HG03135 (cell line): ENCODE measurements around the gene ZFP36L2.

ENCODE experiments used
- ATAC-seq: cut with Tn5 transposase; IDR thresholded peaks from one replicate; pipeline ENCODE4 v1.9.1; 2021; ENCODE audit warnings: mild to moderate bottlenecking, moderate library complexity; ENCODE audit not compliant: unreplicated experiment

ZFP36L2 gene

DNA sequence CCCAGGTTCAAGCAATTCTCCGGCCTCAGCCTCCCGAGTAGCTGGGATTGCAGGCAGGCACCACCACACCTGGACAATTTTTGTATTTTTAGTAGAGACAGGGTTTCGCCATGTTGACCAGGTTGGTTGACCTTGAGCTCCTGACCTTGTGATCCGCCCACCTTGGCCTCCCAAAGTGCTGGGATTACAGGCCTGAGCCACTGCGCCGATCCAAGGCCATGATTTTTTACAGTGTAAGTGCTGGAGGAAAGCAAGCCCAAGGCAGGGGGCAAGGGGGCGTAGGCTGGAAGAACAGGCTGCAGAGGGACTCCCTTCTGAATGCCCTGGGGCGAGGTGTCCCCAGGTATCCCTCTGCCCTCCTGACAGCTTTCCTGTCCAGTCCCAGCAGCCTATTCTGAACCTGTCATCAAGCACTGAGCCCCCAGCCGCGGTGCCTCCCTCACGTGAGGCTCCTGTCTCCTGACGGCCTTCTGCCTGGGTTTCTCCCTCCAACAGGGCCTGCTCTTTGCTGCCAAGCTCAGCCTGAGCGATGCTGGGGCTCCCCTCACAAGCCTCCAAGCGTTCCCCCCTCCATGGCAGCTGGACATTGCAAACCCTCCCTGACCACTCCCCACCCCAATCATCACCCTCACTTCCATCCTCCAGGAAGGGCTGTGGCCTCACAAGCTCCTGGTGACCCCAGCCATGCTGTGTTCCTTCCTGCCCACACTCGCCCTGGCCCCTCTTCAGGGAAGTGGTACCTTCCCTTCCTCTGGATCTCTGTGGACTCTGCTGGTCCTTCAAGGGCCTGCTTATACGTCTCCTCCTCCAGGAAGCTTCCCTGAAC, 37.6 kb downstream of the ZFP36L2 start:
- ATAC-seq = no peak

DNA sequence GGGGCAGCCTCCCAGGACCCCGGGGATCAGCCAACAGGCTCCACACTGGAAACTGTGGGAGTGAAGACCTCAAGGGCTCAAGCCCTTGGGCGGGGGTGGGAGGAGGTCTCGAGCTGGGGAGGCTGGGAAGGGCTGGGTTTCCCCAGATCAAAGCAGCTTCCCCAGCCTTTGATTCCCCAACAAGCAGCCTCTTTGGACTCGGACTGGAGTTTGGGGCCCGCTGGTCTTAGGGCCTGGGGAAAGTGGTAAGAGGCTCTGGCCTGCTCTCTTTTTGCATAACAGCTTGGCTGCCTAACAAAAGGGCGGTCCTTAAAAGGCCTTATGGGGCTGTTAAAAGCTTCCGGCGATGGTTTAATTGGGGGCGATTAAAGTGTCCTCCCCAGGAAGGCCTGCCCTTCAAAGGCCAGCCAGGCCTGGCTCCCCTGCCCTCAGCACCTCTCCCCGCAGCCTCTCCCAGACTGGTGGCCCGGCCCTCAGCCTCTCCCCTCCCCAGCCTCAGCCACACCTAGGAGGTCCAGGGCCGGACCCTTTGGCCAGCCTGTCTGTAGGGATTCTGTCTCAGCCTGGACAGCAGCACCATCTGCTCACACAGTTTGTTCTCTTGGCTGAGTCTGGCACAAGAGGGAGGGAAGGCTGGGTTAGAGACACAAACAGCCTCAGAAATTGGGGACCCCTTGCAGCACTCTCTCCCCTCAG, 39.6 kb downstream of the ZFP36L2 start:
- no peak for ATAC-seq

DNA sequence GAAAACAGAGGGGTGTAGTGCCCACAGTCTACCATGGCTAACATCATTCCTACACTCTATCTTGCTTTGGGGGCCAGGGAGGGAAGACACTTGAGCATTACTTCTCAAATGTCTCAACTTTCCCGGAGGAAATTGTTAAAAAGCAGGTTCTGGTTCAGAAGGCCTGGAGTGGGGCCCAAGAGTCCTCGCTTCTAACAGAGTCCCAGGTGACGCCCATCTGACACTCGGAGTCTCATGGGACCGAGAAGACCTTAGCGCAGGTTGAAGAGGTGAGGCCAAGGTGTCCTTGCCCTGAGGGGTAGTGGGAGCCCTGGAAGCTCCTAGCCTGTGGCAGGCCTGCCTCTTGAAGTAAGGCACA, 40.1 kb downstream of the ZFP36L2 start:
- no peak for ATAC-seq

DNA sequence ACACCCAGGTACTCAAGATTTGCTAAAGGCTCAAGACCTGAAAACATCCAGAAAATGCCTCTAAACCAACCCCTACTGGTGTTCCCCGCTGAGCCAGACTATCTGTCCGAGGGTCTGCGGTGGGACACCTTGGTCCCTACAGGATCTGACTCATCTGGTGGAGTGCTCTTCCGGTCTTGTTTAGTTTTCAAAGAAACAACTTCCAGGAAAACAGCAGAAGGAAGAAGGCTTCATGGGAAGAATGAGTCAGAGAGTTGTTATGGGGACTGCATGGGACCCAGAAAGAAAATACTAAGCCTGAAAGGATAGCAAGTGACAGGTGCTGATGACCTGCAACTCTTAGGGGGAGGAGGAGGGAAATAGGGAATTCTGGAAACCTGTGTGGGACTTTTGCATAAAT, 41.3 kb downstream of the ZFP36L2 start:
- ATAC-seq = no peak

DNA sequence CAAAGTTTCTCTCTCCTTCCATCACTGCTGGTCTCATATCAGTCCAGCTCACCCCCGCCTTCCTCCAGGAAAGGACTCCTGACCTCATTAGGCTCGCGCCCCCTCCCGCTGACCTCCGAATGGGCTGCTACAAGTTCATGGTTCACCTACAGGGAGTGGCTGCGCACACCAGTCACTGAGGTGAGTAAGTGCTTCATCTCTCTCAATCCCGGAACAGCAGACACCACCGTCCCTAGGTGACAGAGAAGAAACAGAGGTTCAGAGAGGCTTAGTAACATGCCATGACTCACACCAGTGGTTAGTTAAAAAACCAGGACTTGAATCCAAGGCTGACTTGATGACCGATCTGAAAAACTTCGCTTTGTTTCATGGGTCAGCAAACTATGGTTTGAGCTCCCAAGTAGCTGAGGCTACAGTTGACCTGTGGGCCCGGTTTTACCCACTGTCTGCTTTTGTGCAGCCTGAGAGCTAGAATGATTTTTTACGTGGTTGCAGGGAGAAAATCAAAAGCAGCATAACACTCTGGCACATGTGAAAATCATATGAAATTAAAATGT, 42.0 kb downstream of the ZFP36L2 start:
- no peak for ATAC-seq

DNA sequence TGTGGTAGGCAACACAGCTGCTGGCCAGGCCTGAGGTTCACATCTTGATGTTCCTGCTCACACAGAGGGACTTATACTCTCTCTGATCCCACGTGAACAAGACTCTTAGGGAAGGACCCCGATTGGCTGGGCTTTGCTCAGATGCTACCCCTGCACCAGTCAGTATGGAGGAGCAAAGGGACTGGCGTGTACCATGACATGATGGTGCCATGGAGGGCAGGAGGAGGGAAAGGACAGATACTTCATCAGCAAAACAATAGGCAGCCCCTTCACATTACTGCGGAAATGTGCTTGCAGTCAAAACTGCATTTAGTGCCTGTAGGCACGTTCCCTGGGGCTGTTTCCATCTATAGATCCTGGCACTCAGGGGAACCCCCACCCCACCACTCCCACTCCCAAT, 42.7 kb downstream of the ZFP36L2 start:
- no peak for ATAC-seq

DNA sequence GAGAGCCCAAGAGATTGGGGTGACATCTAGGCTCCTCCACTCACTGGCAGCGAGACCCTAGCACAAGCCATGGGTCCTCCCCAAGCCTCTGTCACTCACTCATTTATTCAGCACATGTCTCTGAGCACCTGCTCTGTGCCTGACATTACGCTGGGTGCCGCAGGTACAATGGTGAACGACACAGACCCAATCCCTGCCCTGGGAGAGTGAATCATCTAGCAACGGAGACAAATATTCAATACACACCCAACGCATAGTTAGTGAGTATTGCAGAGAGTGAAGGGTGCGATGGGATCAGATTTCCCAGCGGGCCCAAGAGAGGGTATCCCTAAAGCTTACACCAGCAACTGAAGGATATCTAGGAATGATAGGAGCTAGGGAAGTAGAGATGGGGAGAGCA, 45.5 kb downstream of the ZFP36L2 start:
- ATAC-seq = no peak

DNA sequence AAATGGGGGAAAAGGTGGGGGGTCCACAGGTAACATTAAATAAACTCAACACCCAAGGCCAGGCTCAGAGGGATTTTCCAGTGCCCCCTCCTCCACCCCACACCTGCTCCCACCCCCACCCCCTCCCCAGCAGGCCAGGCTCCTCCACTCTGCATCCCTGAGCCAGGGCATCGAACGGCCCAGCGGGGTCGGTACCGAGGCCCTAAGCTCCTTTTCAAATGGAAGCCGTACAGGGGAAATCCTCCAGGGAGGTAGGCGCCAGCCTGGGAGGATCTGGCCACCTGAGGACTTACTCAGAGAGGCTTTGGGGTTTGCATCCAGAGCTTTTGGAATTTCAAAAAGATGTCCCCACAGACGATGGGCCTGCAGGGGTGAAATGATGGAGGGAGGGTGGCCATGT, 46.5 kb downstream of the ZFP36L2 start:
- ATAC-seq = no peak

DNA sequence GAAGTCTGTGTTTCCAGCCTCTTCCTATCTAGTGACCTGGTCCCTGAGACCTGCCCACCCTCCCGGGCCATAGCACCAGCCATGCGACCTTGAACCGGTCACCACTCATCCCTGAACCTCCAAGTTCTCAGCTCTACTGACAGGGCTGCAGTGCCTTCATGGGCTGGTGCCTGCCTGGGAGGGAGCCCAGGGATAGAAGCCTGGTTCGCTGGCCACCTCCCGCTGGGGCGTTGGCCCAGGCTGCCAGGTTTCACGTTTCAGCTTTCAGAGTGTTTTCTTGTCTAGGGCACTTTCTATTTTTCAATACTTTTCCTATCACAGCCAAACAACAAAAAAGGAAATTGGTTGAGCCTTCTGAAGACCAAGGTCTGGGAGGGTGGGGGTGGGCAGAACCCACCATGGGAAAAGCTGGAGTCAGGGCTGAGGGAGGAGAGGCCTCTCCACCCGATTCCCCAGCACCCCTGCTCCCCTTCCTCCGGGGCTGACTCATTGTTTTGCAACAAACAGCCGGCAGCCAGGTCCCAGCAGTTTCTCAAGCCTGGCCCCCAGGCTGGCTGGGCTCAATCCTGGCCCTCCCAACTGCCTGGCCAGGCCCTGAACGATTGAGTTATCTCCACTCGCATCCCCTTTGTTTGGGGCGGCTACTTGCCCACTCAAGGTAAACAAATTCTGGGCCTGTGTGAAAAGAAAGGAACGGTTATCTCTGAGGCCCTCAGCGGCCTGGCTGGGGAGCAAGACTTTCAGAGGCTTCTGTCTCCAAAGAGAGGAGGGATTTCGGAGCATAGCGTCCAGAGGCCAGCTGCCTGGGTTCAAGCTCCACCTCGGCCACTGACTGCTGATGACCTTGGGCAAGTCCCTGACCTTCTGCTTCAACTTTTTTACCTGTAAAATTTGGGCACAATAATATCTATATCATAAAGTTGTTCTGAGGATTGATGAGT, 47.5 kb downstream of the ZFP36L2 start:
- ATAC-seq = no peak

DNA sequence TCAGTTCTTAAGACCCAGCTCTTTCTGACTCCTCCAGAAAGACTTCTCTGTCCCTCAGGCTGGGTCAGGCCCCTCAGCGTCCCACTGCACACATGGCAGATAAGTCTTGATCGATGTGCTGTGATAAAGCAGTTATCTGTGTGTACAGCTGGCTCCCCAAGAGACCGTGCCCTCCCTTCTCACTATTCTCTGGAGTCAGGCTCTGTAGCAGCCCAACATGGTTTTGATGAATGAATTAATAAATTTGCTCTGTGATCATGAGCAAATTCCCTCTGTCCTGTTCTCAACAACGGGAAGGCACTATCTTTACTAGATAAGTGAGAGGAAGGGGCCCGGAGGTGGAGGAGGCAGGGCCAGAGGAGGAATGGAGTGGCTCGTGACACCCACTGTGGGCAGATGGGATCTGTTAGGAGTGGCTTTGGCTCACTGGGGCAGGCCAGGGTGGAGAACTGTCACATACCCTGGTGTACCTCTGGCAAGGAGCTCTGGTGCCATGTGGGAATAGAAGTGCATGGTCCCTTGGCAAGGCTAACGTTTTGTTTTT, 48.3 kb downstream of the ZFP36L2 start:
- ATAC-seq = no peak

DNA sequence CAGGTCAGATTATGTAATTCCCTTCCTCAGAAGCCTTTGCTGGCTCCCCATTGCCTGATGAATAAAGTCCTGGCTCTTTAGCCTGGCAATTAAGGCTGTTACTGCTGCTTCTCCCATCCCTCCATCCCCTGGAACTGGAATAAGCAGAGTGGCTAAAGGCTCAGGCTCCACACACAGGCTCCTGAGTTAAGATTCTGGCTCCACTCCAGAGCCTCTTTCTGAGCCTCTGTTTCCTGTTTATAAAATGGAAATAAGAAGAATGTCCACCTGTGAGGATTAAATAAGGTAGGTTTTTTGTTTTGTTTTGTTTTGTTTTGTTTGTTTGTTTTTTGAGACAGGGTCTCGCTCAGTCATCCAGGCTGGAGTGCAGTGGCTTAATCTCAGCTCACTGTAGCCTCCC, 50.0 kb downstream of the ZFP36L2 start:
- no peak for ATAC-seq

DNA sequence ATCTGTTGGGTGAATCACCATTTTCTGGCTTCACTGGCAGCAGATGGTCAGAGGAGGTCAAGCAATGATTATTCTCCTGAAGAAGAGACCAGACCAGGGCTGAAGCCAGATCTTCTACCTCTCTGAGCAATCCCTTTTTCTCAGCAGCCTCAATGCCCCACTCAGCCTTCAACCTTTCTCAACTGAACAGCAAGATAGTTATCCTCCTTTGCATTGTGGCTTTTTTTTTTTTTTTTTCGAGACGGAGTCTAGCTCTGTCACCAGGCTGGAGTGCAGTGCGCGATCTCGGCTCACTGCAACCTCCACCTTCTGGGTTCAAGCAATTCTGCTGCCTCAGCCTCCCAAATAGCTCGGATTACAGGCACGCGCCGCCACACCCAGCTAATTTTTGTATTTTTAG, 50.5 kb downstream of the ZFP36L2 start:
- ATAC-seq = no peak

DNA sequence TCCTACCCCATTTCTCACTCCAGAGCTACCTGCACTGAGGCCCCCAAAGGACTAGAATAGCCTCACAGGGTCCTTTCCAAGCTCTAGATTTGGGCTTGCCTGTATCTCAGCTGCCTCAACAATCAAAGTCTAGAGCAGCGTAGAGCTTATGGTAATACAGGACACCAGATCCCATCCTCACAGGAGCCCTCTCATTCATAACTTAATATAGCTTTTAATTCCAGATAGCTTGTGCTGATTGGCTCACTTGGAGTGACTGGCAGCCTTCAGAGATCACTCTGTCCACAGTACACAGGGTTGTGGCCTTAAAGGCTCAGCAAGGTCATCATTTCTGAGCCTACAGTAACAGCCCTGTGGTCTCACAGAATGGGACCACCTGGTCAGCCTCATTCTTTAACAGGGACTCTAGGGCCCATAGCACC, 51.4 kb downstream of the ZFP36L2 start:
- ATAC-seq = no peak

DNA sequence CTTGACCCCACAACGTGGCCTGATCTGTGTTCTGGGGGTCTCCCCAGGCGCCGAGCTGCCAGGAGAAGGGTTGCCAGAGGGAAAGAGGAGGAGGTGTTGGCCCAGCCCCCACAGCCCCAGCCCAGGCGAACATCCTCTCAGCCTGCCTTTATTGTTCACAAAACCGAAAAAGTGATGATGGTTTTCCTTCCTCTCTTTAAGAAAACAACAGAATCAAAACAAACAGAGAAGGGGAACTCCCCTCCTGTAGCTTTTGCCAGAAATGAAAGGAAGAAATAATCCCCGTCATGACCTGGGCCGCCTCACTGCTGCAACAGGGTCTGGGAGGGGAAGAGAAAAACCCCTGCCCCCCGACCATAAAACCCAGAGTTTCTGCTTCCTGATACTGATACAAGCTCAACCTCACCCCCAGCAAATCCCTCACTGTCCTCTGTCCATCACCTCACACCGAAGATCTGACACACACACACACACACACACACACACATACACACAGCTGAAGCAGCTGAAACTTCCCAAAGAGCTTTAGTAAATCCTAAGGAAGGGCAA, 52.0 kb downstream of the ZFP36L2 start:
- peak; percentile 68 for ATAC-seq
